IMR-90 (cell line): ENCODE measurements around the gene CDHR2.

ENCODE experiments used
- BHLHE40 ChIP-seq: fragments of 150-350 bp; IDR thresholded peaks from 2 replicates; pipeline ENCODE4 v1.6.1; 2016; ENCODE audit warnings: mild to moderate bottlenecking, low read depth, low read length
- CEBPB ChIP-seq: IDR thresholded peaks from 2 replicates; pipeline ENCODE4 v1.6.1; 2012; ENCODE audit warnings: low read depth, low read length, improper control_type of control experiment
- CHD1 ChIP-seq: IDR thresholded peaks from 2 replicates; pipeline ENCODE4 v1.6.1; 2012; ENCODE audit warnings: low read depth, low read length, improper control_type of control experiment
- ELK1 ChIP-seq: fragments of 150-350 bp; IDR thresholded peaks from 2 replicates; pipeline ENCODE4 v1.6.1; 2016; ENCODE audit warnings: low read depth, mild to moderate bottlenecking, low read length, moderate library complexity, borderline replicate concordance
- FOS ChIP-seq: fragments of 150-350 bp; IDR thresholded peaks from 2 replicates; pipeline ENCODE4 v1.6.1; 2016; ENCODE audit warnings: low read depth, low read length
- MAFK ChIP-seq: IDR thresholded peaks from 2 replicates; pipeline ENCODE4 v1.6.1; 2012; ENCODE audit warnings: low read depth, low read length, improper control_type of control experiment
- MAZ ChIP-seq: IDR thresholded peaks from 2 replicates; pipeline ENCODE4 v1.6.1; 2012; ENCODE audit warnings: low read depth, mild to moderate bottlenecking, low read length, improper control_type of control experiment, moderate library complexity, borderline replicate concordance
- POLR2A ChIP-seq: IDR thresholded peaks from 2 replicates; pipeline ENCODE4 v1.6.1; 2012; ENCODE audit warnings: mild to moderate bottlenecking, low read depth, low read length
- RAD21 ChIP-seq: IDR thresholded peaks from 2 replicates; pipeline ENCODE4 v1.6.1; 2012; ENCODE audit warnings: low read length, improper control_type of control experiment
- RCOR1 ChIP-seq: IDR thresholded peaks from 2 replicates; pipeline ENCODE4 v1.6.1; 2012; ENCODE audit warnings: mild to moderate bottlenecking, low read length, improper control_type of control experiment; ENCODE audit not compliant: insufficient replicate concordance
- RFX5 ChIP-seq: IDR thresholded peaks from 2 replicates; pipeline ENCODE4 v1.8.0; 2012; ENCODE audit warnings: low read depth, mild to moderate bottlenecking, low read length, moderate library complexity
- SMC3 ChIP-seq: fragments of 150-350 bp; IDR thresholded peaks from 2 replicates; pipeline ENCODE4 v1.6.1; 2016; ENCODE audit warnings: low read depth, mild to moderate bottlenecking, antibody characterized with exemption, low read length, moderate library complexity
- TF ChIP-seq, protein P1 (sequence below): conservative IDR thresholded peaks from 2 replicates; pipeline ENCODE4 v1.5.1; 2012; ENCODE audit warnings: mild to moderate bottlenecking, low read depth, low read length, improper control_type of control experiment
- TF ChIP-seq, protein P2 (sequence below): fragments of 150-350 bp; IDR thresholded peaks from 2 replicates; pipeline ENCODE4 v1.6.1; 2017; ENCODE audit warnings: mild to moderate bottlenecking, antibody characterized with exemption, low read length, low read depth

DNA sequence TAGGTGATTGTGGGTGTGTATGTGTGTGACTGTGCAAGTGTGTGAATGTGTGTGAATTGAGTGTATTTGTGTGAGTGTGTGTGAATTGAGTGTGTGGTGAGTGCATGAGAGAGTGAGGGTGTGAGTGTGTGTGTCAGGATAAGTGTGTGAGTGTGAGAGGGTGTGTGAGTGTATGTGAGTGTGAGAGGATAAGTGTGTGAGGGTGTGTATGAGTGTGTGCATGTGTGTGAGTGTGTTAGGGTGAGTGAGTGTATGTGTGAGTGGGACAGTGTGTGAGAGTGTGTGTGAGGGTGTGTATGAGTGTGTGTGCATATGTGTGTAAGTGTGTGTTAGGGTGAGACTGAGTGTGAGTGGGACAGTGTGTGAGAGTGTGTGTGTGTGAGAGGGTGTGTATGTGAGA, 39.2 kb downstream of the CDHR2 start:
- TF ChIP-seq POLR2A (no peak), RFX5 (no peak), BHLHE40 (no peak), RCOR1 (no peak), MAFK (no peak), SMC3 (no peak), CHD1 (no peak), CEBPB (no peak), RAD21 (no peak), MAZ (no peak), FOS (no peak), ELK1 (no peak)
- TF ChIP-seq, protein P1, sequence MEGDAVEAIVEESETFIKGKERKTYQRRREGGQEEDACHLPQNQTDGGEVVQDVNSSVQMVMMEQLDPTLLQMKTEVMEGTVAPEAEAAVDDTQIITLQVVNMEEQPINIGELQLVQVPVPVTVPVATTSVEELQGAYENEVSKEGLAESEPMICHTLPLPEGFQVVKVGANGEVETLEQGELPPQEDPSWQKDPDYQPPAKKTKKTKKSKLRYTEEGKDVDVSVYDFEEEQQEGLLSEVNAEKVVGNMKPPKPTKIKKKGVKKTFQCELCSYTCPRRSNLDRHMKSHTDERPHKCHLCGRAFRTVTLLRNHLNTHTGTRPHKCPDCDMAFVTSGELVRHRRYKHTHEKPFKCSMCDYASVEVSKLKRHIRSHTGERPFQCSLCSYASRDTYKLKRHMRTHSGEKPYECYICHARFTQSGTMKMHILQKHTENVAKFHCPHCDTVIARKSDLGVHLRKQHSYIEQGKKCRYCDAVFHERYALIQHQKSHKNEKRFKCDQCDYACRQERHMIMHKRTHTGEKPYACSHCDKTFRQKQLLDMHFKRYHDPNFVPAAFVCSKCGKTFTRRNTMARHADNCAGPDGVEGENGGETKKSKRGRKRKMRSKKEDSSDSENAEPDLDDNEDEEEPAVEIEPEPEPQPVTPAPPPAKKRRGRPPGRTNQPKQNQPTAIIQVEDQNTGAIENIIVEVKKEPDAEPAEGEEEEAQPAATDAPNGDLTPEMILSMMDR, result no peak
- TF ChIP-seq, protein P2, sequence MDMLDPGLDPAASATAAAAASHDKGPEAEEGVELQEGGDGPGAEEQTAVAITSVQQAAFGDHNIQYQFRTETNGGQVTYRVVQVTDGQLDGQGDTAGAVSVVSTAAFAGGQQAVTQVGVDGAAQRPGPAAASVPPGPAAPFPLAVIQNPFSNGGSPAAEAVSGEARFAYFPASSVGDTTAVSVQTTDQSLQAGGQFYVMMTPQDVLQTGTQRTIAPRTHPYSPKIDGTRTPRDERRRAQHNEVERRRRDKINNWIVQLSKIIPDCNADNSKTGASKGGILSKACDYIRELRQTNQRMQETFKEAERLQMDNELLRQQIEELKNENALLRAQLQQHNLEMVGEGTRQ, result no peak
